K562 (cell line): ENCODE data around the gene KPNA1. TPM values are rescaled to one million over a fixed set of nuclear protein-coding genes. Genes with fewer than 3 reads are reported as not detected.
A peak's percentile ranks its signal among the peaks of the same experiment; 100 is the strongest.

Experiments used
- AFF1 ChIP-seq, 2 experiments: fragments of 450-650 bp; IDR thresholded peaks; 2 replicates each; pipeline ENCODE4 v1.6.1; 2018; ENCODE audit warnings: mild to moderate bottlenecking in 2 of 2, low read depth in 1 of 2; ENCODE audit not compliant: partially characterized antibody in 2 of 2
- BRD9 ChIP-seq: fragments of 450-650 bp; IDR thresholded peaks from 2 replicates; pipeline ENCODE4 v1.6.1; 2018; ENCODE audit warnings: low read depth; ENCODE audit not compliant: partially characterized antibody
- ESRRA ChIP-seq: fragments of 450-650 bp; IDR thresholded peaks from 2 replicates; pipeline ENCODE4 v1.6.1; 2014; ENCODE audit warnings: low read depth, mild to moderate bottlenecking, moderate library complexity, borderline replicate concordance
- HDAC6 ChIP-seq: IDR thresholded peaks from 2 replicates; pipeline ENCODE4 v1.6.1; 2012; ENCODE audit warnings: low read depth, mild to moderate bottlenecking, control low read depth, inconsistent platforms, low read length, moderate library complexity
- HOMEZ ChIP-seq: fragments of 250-450 bp; sonication (Bioruptor Pico); IDR thresholded peaks from 2 replicates; pipeline ENCODE4 v1.4.0; 2020; ENCODE audit warnings: mild to moderate bottlenecking, moderate library complexity
- PHF20 ChIP-seq: fragments of 450-650 bp; IDR thresholded peaks from 2 replicates; pipeline ENCODE4 v1.6.1; 2018; ENCODE audit not compliant: partially characterized antibody
- PML ChIP-seq: IDR thresholded peaks from 2 replicates; pipeline ENCODE4 v1.6.1; 2012; ENCODE audit warnings: low read length, inconsistent platforms
- POLR2H ChIP-seq: IDR thresholded peaks from 2 replicates; pipeline ENCODE4 v1.6.1; 2016; ENCODE audit warnings: missing genetic modification characterization, low read depth, mild to moderate bottlenecking, control low read depth, missing compliant biosample characterization, moderate library complexity
- SIX5 ChIP-seq, 2 experiments: IDR thresholded peaks; 2 replicates each; pipeline ENCODE4 v1.6.1; 2011; ENCODE audit warnings: low read length in 2 of 2, borderline replicate concordance in 1 of 2, low read depth in 1 of 2, mild to moderate bottlenecking in 1 of 2, moderate library complexity in 1 of 2; ENCODE audit not compliant: insufficient read depth in 1 of 2
- SMAD4 ChIP-seq: fragments of 250-450 bp; sonication (Bioruptor Pico); conservative IDR thresholded peaks from 2 replicates; pipeline ENCODE4 v1.8.0; 2021; ENCODE audit warnings: inconsistent platforms, mild to moderate bottlenecking, moderate library complexity
- SREBF2 ChIP-seq: sonication (generic); formaldehyde crosslinking; IDR thresholded peaks from 2 replicates; pipeline ENCODE4 v1.4.0; 2020; ENCODE audit warnings: mild to moderate bottlenecking, missing genetic modification reagents
- TRIM28 ChIP-seq: fragments of 450-650 bp; IDR thresholded peaks from 2 replicates; pipeline ENCODE4 v1.6.1; 2017
- YY1 ChIP-seq, 3 experiments: IDR thresholded peaks; 2 replicates each; pipeline ENCODE4 v1.6.1; 2011; ENCODE audit warnings: low read length in 2 of 3, mild to moderate bottlenecking in 2 of 3, moderate library complexity in 2 of 3, borderline replicate concordance in 1 of 3, control low read depth in 1 of 3, low read depth in 1 of 3; ENCODE audit not compliant: insufficient read depth in 3 of 3, insufficient replicate concordance in 2 of 3, control insufficient read depth in 1 of 3, insufficient read length in 1 of 3; ENCODE audit errors: extremely low read depth in 1 of 3
- ZBTB17 ChIP-seq: fragments of 450-650 bp; formaldehyde crosslinking; IDR thresholded peaks from 2 replicates; pipeline ENCODE4 v1.4.0; 2020; ENCODE audit warnings: mild to moderate bottlenecking
- ZMIZ1 ChIP-seq, 2 experiments: fragments of 150-350 bp in 1 of 2; IDR thresholded peaks; 2 replicates each; pipeline ENCODE4 v1.6.1; 2012 to 2016; ENCODE audit warnings: low read depth in 2 of 2, low read length in 2 of 2, mild to moderate bottlenecking in 1 of 2, moderate library complexity in 1 of 2
- ZNF143 ChIP-seq: sonication (generic); formaldehyde crosslinking; IDR thresholded peaks from 2 replicates; pipeline ENCODE4 v1.9.0; 2022; ENCODE audit warnings: mild to moderate bottlenecking, missing genetic modification reagents
- ZNF175 ChIP-seq: fragments of 200-800 bp; sonication (Bioruptor generic); IDR thresholded peaks from 2 replicates; pipeline ENCODE4 v1.6.1; 2016; ENCODE audit warnings: low read depth, mild to moderate bottlenecking, missing genetic modification characterization, missing compliant biosample characterization
- polyA plus RNA-seq, 8 experiments: library from polyadenylated mRNA; depleted of rRNA in 4 of 8; stranded (reverse) in 5 of 8; unstranded in 3 of 8; fragments of >200 nt; fragmentation: Nextera tagmentation in 2 of 8; fragmentation: Illumina TruSeq in 1 of 8; extraction: Ambion mirVana in 2 of 8; extraction: Trizol in 1 of 8; gene quantifications; 2 replicates each; pipeline versions ENCODE4 v1.2.1 to v1.2.3, GENCODE V29; 2011 to 2014; ENCODE audit warnings: inconsistent platforms in 1 of 8, missing spikeins in 1 of 8
- total RNA-seq, 7 experiments: library from RNA; depleted of rRNA in 6 of 7; stranded (reverse); fragments of >200 nt in 6 of 7; fragmentation: Illumina TruSeq in 2 of 7; extraction: Trizol in 2 of 7; gene quantifications; 2 replicates each; pipeline versions ENCODE4 v1.2.1 to v1.2.3, GENCODE V29; 2011 to 2021; ENCODE audit warnings: low replicate concordance in 1 of 7

The KPNA1 gene
- total and polyA plus RNA-seq, 9 of the 15 experiments (the other 6 are each of a cell fraction or from before 2014, with no cell fraction given) = 9.3 to 53.8 (median 33.5) TPM

- TF ChIP-seq AFF1 (IDR thresholded peaks at IDR 0.05; ENCODE audit: low read depth in 1 of 2, partially characterized antibody in 2 of 2) (peak in 1 of 2 experiments; percentile 35), ZMIZ1 (IDR thresholded peaks at IDR 0.05; ENCODE audit: low read depth in 2 of 2, low read length in 2 of 2) (no peak), POLR2H (tag) (0 out of 2 replicates have a peak, but pooled peaks have one; percentile 6), ZBTB17 (no peak), ZNF143 (CRISPR knock-in tag) (no peak), YY1 (IDR thresholded peaks at IDR 0.05; ENCODE audit: borderline replicate concordance in 1 of 3, control insufficient read depth in 1 of 3, extremely low read depth in 1 of 3, insufficient read depth in 3 of 3, insufficient read length in 1 of 3, insufficient replicate concordance in 2 of 3, low read depth in 1 of 3, low read length in 2 of 3) (peak; percentile 91 to 98 (median 96)), SIX5 (IDR thresholded peaks at IDR 0.05; ENCODE audit: borderline replicate concordance in 1 of 2, insufficient read depth in 1 of 2, low read depth in 1 of 2, low read length in 2 of 2) (no peak), PML (peak; percentile 36; the same call in 1 of the 2 replicates), TRIM28 (no peak), ZNF175 (CRISPR knock-in tag) (no peak), SREBF2 (no peak), SMAD4 (CRISPR knock-in tag) (no peak), HDAC6 (no peak), HOMEZ (CRISPR knock-in tag) (no peak), BRD9 (no peak), ESRRA (peak; percentile 70), PHF20 (peak; percentile 95)
These were observed 131.7 kb downstream of the KPNA1 start, which contains the start of gene MIX23 (continued) for GRCh38 chr3:122382888-122383666.
